ENCODE measurements around the gene RASAL1. TPM values are rescaled to one million over a fixed set of nuclear protein-coding genes. Genes with fewer than 3 reads are reported as not detected.
"Not testable (repeated sequence)": the region's sequence is repeated elsewhere in the genome, so short reads cannot be mapped to it uniquely, and the experiment has no call there.

RASAL1 gene
- total RNA-seq, 1 experiment from 2014 or later = 16.0 TPM

GRCh38 chr12:113142886-113143332 is 7.3 kb upstream of the RASAL1 start (continued):
- TF ChIP-seq, protein P1, sequence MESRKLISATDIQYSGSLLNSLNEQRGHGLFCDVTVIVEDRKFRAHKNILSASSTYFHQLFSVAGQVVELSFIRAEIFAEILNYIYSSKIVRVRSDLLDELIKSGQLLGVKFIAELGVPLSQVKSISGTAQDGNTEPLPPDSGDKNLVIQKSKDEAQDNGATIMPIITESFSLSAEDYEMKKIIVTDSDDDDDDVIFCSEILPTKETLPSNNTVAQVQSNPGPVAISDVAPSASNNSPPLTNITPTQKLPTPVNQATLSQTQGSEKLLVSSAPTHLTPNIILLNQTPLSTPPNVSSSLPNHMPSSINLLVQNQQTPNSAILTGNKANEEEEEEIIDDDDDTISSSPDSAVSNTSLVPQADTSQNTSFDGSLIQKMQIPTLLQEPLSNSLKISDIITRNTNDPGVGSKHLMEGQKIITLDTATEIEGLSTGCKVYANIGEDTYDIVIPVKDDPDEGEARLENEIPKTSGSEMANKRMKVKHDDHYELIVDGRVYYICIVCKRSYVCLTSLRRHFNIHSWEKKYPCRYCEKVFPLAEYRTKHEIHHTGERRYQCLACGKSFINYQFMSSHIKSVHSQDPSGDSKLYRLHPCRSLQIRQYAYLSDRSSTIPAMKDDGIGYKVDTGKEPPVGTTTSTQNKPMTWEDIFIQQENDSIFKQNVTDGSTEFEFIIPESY (IDR thresholded peaks at IDR 0.05; ENCODE audit: extremely low read depth, insufficient replicate concordance, low read length) = no peak

- Histone ChIP-seq H3K79me2 (ENCODE audit: insufficient read depth, low read length) (no peaks in the 10 kb centered on the region), H3K27ac (ENCODE audit: low read depth, low read length) (no peak overlapping the region), H3K36me3 (ENCODE audit: control insufficient read depth in 1 of 2, insufficient read depth in 2 of 2, low read length in 2 of 2) (no peaks in the 10 kb centered on the region), H3K4me1 (ENCODE audit: control insufficient read depth in 1 of 2, insufficient read depth in 2 of 2, low read length in 2 of 2) (peaks cover 0 to 12% of the 10 kb centered on the region in 2 experiments; a peak in 1 of 4 replicates), H3K9me2 (ENCODE audit: insufficient read depth) (no peaks in the 10 kb centered on the region), H4K20me1 (ENCODE audit: insufficient read depth) (no peaks in the 10 kb centered on the region), H2AFZ (ENCODE audit: low read depth, low read length, poor library complexity, severe bottlenecking) (no peak overlapping the region), H3K9me3 (ENCODE audit: control insufficient read depth in 1 of 2, insufficient read depth in 1 of 2, low read depth in 1 of 2, low read length in 2 of 2) (no peaks in the 10 kb centered on the region), H3K27me3 (ENCODE audit: insufficient read depth, low read length) (no peaks in the 10 kb centered on the region), H3K9ac (ENCODE audit: low read length) (0 out of 2 replicates have a peak overlapping the region, but pooled peaks have one; percentile 13), H3K4me2 (ENCODE audit: low read length) (0 out of 2 replicates have a peak overlapping the region, but pooled peaks have one; percentile 15), H3K4me3 (replicated peaks in 1 of 2; ENCODE audit: low read depth in 1 of 2, low read length in 2 of 2) (no peak overlapping the region)
- intact Hi-C loops (cut with micrococcal nuclease) = no loop called here
- RAD21 ChIA-PET (ENCODE audit: low non-redundant PET in 1 of 2, low total read pairs in 2 of 2, uncharacterized antibody in 2 of 2, unreplicated experiment in 2 of 2) = no interaction called here
- DNase-seq (ENCODE audit: low read depth, low spot score) = no peak
- no TSS peak for BruUV-seq (replicated peaks)
- POLR2A ChIA-PET = no interaction called here
- ATAC-seq = peak; percentile 54
- CTCF ChIA-PET = interaction anchor here (1.2 kb wide), 1 partner anchor 11 kb away, joined by 3 read pairs; no protein-coding TSS in a partner anchor
- TF ChIP-seq, protein P2, sequence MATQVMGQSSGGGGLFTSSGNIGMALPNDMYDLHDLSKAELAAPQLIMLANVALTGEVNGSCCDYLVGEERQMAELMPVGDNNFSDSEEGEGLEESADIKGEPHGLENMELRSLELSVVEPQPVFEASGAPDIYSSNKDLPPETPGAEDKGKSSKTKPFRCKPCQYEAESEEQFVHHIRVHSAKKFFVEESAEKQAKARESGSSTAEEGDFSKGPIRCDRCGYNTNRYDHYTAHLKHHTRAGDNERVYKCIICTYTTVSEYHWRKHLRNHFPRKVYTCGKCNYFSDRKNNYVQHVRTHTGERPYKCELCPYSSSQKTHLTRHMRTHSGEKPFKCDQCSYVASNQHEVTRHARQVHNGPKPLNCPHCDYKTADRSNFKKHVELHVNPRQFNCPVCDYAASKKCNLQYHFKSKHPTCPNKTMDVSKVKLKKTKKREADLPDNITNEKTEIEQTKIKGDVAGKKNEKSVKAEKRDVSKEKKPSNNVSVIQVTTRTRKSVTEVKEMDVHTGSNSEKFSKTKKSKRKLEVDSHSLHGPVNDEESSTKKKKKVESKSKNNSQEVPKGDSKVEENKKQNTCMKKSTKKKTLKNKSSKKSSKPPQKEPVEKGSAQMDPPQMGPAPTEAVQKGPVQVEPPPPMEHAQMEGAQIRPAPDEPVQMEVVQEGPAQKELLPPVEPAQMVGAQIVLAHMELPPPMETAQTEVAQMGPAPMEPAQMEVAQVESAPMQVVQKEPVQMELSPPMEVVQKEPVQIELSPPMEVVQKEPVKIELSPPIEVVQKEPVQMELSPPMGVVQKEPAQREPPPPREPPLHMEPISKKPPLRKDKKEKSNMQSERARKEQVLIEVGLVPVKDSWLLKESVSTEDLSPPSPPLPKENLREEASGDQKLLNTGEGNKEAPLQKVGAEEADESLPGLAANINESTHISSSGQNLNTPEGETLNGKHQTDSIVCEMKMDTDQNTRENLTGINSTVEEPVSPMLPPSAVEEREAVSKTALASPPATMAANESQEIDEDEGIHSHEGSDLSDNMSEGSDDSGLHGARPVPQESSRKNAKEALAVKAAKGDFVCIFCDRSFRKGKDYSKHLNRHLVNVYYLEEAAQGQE (IDR thresholded peaks at IDR 0.05; ENCODE audit: low read depth) = no peak
- TF ChIP-seq ZFX (IDR thresholded peaks at IDR 0.05) = 0 out of 2 replicates have a peak, but pooled peaks have one; percentile 25
These were observed 6.8 kb upstream of the RASAL1 start for GRCh38 chr12:113142173-113142885.

DNA sequence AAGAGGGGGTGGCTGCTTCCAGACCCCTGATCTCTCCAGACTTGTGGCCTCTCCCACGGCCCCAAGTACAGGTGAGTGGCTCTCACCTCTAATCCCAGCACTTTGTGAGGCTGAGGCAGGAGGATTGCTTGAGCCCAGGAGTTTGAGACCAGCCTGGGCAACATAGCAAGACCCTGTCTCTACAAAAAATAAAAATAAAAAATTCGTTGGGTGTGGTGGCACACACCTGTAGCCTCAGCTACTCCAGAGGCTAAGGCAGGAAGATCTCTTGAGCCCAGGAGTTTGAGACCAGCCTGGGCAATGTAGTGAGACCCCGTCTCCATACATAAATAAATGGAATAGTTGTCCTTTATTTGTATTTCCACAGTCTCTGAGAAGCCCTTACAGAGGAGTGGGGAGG is 6.2 kb upstream of the RASAL1 start:
- Histone ChIP-seq H3K4me1 (ENCODE audit: control insufficient read depth in 1 of 2, insufficient read depth in 2 of 2, low read length in 2 of 2) (peaks cover 0 to 18% of the 10 kb centered on the region in 2 experiments; a peak in 2 of 4 replicates), H3K9ac (ENCODE audit: low read length) (0 out of 2 replicates have a peak overlapping the region, but pooled peaks have one; percentile 13)
- H3K9me2 ChIP-seq (ENCODE audit: insufficient read depth); H3K9me3 ChIP-seq (ENCODE audit: control insufficient read depth in 1 of 2, insufficient read depth in 1 of 2, low read depth in 1 of 2, low read length in 2 of 2); intact Hi-C loops (cut with micrococcal nuclease); H3K27me3 ChIP-seq (ENCODE audit: insufficient read depth, low read length); H3K27ac ChIP-seq (ENCODE audit: low read depth, low read length); POLR2A ChIA-PET; H3K36me3 ChIP-seq (ENCODE audit: control insufficient read depth in 1 of 2, insufficient read depth in 2 of 2, low read length in 2 of 2); RAD21 ChIA-PET (ENCODE audit: low non-redundant PET in 1 of 2, low total read pairs in 2 of 2, uncharacterized antibody in 2 of 2, unreplicated experiment in 2 of 2); BruUV-seq (replicated peaks); H4K20me1 ChIP-seq (ENCODE audit: insufficient read depth); ATAC-seq; DNase-seq (ENCODE audit: low read depth, low spot score); H2AFZ ChIP-seq (ENCODE audit: low read depth, low read length, poor library complexity, severe bottlenecking); H3K4me3 ChIP-seq (replicated peaks in 1 of 2; ENCODE audit: low read depth in 1 of 2, low read length in 2 of 2); H3K79me2 ChIP-seq (ENCODE audit: insufficient read depth, low read length); H3K4me2 ChIP-seq (ENCODE audit: low read length); CTCF ChIA-PET: not testable (repeated sequence)
